Subcutaneous adipose tissue (tissue), 4 donors: ENCODE results near the gene SLC37A3. TPM values are rescaled to one million over a fixed set of nuclear protein-coding genes. Genes with fewer than 3 reads are reported as not detected.

Experiments used
- total RNA-seq, 4 donors: library from RNA; depleted of rRNA; stranded (reverse); fragments of >200 nt; gene quantifications; one replicate each; pipeline ENCODE4 v1.1.0, GENCODE V29; 2016
- TF ChIP-seq, protein P1 (sequence below): fragments of 450-650 bp; IDR thresholded peaks from one replicate; pipeline ENCODE4 v1.5.1; 2016; ENCODE audit warnings: low read depth, mild to moderate bottlenecking, control low read depth, antibody characterized with exemption, moderate library complexity

SLC37A3 gene, protein sequence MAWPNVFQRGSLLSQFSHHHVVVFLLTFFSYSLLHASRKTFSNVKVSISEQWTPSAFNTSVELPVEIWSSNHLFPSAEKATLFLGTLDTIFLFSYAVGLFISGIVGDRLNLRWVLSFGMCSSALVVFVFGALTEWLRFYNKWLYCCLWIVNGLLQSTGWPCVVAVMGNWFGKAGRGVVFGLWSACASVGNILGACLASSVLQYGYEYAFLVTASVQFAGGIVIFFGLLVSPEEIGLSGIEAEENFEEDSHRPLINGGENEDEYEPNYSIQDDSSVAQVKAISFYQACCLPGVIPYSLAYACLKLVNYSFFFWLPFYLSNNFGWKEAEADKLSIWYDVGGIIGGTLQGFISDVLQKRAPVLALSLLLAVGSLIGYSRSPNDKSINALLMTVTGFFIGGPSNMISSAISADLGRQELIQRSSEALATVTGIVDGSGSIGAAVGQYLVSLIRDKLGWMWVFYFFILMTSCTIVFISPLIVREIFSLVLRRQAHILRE
- total RNA-seq, result 10 to 100 TPM; 49.6 to 69.3 (median 59.6) TPM

DNA sequence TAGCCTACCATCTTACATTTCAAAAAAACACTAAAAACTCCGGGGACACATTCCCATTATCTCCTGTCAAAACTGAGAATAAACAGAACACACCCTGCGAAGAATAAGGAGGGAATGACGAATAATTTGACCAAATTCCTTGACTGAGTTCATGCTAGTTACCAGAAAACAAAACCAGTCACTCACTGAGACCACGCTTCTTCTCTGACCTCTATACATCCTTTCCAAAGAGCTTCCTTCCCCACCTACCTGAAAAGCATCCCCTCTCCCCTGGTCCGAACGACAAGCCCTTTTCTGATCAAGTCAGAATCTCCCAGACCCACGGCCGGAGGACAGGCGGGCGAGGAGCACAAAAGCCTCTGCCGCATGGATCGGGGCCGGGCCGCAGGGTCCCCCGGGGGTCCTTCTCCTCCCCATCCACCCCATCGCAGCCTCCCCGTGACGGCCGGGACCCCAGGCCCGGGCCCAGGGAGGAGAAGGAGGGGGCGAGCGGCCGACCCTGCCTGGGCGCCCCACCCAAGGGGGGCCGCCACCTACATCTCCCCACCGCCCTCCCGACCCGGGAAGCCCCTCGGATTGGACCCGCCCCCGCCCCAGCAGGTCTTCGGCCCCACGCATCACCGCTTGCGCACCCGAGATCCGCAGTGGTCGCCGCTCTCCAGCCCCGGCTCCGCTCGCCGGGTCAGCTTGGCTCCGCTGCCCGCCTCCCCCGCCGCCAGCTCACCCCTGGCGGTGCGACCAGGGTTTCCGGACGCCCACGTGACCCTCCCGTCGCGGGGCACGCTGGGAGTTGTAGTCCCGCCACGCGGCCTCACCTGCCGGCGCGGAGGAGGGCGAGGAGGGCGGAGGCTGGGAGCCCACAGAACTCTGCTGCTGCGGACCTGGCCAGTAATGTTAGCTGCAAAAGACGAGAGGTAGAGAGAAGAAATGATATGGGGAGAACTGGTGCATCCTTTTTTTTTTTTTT lies at the start of gene SLC37A3:
SLC37A3 (minus strand) TSS at position 747 of the 967 bp plus-strand sequence. CDS start 16,004 bp downstream, outside the sequence.
- TF ChIP-seq, protein P1, sequence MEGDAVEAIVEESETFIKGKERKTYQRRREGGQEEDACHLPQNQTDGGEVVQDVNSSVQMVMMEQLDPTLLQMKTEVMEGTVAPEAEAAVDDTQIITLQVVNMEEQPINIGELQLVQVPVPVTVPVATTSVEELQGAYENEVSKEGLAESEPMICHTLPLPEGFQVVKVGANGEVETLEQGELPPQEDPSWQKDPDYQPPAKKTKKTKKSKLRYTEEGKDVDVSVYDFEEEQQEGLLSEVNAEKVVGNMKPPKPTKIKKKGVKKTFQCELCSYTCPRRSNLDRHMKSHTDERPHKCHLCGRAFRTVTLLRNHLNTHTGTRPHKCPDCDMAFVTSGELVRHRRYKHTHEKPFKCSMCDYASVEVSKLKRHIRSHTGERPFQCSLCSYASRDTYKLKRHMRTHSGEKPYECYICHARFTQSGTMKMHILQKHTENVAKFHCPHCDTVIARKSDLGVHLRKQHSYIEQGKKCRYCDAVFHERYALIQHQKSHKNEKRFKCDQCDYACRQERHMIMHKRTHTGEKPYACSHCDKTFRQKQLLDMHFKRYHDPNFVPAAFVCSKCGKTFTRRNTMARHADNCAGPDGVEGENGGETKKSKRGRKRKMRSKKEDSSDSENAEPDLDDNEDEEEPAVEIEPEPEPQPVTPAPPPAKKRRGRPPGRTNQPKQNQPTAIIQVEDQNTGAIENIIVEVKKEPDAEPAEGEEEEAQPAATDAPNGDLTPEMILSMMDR, result no peak

DNA sequence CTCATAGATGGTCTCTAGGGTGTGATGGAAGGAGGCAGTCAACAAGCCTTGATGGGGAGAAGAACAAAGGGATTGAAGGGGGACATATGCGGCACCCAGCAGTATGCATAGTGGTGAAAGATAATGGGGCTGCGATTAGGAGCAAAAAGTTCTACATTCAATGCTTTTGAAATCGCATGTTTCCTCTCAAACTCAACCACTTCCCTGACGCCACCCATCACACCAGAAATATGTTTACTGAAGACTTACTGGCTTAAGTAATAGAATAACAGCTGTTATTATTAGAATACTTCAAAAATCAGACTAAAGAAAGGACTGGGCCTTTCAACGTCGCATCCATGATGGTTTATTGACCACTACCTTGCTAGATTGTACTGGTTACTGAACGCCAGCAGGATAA lies 49.5 kb upstream of the SLC37A3 start:
- TF ChIP-seq, protein P1, result no peak

DNA sequence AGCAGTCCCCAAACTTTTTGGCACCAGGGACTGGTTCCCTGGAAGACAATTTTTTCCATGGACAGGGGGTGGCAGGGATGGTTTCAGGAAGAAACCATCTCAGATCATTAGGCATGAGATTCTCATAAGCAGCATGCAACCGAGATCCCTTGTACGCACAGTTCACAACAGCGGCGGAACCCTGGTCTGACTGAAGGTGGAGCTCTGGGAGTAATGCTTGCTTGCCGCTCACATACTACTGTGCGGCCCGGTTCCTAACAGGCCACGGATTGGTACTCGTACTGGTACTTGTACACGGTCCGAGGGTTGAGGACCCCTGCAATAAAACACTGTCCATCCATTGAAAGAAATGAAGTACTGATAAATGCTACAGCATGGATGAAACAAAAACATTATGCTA lies 48.1 kb upstream of the SLC37A3 start:
- TF ChIP-seq, protein P1, result no peak

DNA sequence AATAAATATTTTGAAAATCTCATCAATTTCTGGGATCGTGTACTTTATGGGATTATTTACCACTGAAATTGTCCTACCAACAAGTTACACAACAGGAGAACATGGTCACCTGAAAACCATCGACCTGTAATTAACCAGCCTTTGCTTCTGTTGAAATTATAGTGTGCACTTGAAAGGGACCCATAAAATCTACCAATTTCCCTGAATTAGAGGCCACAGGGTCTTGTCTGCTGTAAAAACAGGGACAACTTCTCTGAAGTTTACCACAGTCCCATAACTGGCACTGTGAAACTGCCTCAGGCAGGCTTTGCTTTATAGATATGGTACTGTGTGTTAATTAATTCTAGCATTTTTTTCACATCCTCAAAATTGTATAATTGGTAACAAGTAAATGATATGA lies 43.2 kb upstream of the SLC37A3 start:
- TF ChIP-seq, protein P1, result no peak

DNA sequence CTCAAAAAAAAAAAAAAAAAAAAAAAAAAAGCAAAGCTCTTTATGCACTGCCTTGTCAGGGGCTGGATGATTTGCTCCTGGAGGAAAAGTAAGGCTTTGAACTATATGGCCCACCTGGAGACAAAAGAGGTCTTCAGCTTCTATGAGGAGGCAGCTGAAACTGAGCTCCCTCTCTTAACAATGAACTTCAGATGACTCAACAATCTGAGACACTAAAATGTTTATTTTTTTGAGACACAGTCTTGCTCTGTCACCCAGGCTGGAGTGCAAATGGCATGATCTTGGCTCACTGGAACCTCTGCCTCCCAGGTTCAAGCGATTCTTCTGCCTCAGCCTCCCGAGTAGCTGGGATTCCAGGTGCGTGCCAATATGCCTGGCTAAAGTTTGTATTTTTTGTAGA lies 42.3 kb upstream of the SLC37A3 start:
- TF ChIP-seq, protein P1, result no peak

DNA sequence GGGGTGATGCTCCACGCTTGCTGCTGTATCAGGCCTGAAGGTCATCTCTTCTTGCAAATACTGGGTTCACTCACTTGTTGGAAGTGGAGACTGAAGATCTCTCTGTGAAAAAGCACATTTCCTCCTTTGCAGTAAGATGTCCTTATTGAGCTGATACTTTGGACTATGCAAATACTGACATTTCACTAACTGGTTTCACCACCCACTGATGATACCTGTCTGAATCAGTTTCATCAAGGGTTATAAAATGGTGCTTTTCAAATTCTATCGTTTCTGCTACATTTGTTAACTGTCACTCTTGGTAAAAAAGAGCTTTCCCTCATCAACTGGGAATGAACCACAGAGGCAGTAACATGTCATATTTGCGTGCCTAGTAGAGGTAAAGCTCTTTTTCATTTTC lies 41.0 kb upstream of the SLC37A3 start:
- TF ChIP-seq, protein P1, result no peak
